Esophagus (tissue), 2 donors: ENCODE results near the gene LIN7C. TPM values are rescaled to one million over a fixed set of nuclear protein-coding genes. Genes with fewer than 3 reads are reported as not detected.

Experiments used
- H3K27ac ChIP-seq, 2 donors: one replicate each; pipeline ENCODE4 v1.5.1; 2013; ENCODE audit warnings: low read depth in 2 of 2, mild to moderate bottlenecking in 2 of 2, inconsistent platforms in 1 of 2, low read length in 1 of 2, moderate library complexity in 1 of 2
- H3K27me3 ChIP-seq, 2 donors: one replicate each; pipeline ENCODE4 v1.6.1; 2013; ENCODE audit warnings: low read length in 2 of 2, control low read depth in 1 of 2, mild to moderate bottlenecking in 1 of 2; ENCODE audit not compliant: insufficient read depth in 2 of 2, control insufficient read depth in 1 of 2
- H3K36me3 ChIP-seq, 2 donors: one replicate each; pipeline ENCODE4 v1.6.1; 2013; ENCODE audit warnings: low read length in 1 of 2; ENCODE audit not compliant: control insufficient read depth in 2 of 2, insufficient read depth in 2 of 2
- H3K4me1 ChIP-seq, 2 donors: one replicate each; pipeline ENCODE4 v1.6.1; 2013; ENCODE audit warnings: low read length in 1 of 2; ENCODE audit not compliant: control insufficient read depth in 2 of 2, insufficient read depth in 2 of 2
- H3K4me3 ChIP-seq, 2 donors: one replicate each; pipeline ENCODE4 v1.5.1; 2013; ENCODE audit warnings: low read length in 2 of 2, mild to moderate bottlenecking in 2 of 2, low read depth in 1 of 2, moderate library complexity in 1 of 2
- H3K9me3 ChIP-seq, 2 donors: one replicate each; pipeline ENCODE4 v1.6.1; 2013; ENCODE audit warnings: mild to moderate bottlenecking in 2 of 2, low read depth in 1 of 2, low read length in 1 of 2, moderate library complexity in 1 of 2; ENCODE audit not compliant: control insufficient read depth in 2 of 2, insufficient read depth in 1 of 2
- WGBS, 2 donors: extraction: QIAGEN DNeasy Blood & Tissue Kit; methylation state at CpG; one replicate each; pipeline ENCODE4 v1.1.7; 2013; 5-methylcytosine and 5-hydroxymethylcytosine counted together
- polyA plus RNA-seq, 2 donors: library from polyadenylated mRNA; stranded (reverse); fragments of 200-250 nt; gene quantifications; one replicate each; pipeline ENCODE4 v1.2.3, GENCODE V29; 2013
- donor health status: healthy with polysubstance abuse.
- donor health status: Bipolar disorder and iron deficiency.

LIN7C gene, protein sequence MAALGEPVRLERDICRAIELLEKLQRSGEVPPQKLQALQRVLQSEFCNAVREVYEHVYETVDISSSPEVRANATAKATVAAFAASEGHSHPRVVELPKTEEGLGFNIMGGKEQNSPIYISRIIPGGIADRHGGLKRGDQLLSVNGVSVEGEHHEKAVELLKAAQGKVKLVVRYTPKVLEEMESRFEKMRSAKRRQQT
- polyA plus RNA-seq: 1 to 10 TPM; 7.2 to 7.6 TPM

- H3K4me1 ChIP-seq: peaks cover 2 to 4% of the 10 kb centered on the region in 2 donors
- no peaks in the 10 kb centered on the region for H3K36me3 ChIP-seq
- H3K9me3 ChIP-seq: no peaks in the 10 kb centered on the region
- no peaks in the 10 kb centered on the region for H3K27me3 ChIP-seq
- 0% methylated on average over 58 to 60 of the region's 60 CpGs for WGBS, 2 donors
- peak within 1 kb of the TSS; percentile 79 to 96 for H3K27ac ChIP-seq
- H3K4me3 ChIP-seq: peak within 1 kb of the TSS; percentile 72 to 75
Observed at GRCh38 chr11:27506200-27507182, at the start of gene LIN7C. Gene LIN7C (minus strand): TSS chr11:27506769. CDS start chr11:27506752, 17 bp downstream.

DNA sequence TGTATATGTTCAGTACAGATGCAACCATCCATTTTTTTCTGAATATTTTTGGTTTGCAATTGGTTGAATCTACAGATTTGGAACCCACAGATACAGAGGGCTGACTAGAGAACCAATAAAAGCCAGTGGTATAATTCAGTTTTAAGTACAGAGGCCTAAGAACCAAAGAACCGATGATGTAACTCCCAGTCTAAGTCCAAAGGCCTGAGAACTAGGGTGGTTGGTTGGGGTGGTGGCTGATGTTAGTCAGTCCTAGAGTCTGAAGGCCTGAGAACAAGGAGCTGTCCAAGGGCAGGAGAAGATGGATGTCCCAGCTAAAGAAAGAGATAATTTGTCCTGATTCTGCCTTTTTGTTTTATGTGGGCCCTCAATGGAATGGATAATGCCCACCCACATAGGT, 48.7 kb upstream of the LIN7C start:
- WGBS, 2 donors: 88% methylated on average over 1 of the region's 1 CpG
- Histone ChIP-seq H3K27me3 (no peaks in the 10 kb centered on the region), H3K4me1 (no peaks in the 10 kb centered on the region), H3K36me3 (no peaks in the 10 kb centered on the region), H3K27ac (no peak overlapping the region), H3K4me3 (no peak overlapping the region), H3K9me3 (no peaks in the 10 kb centered on the region)

DNA sequence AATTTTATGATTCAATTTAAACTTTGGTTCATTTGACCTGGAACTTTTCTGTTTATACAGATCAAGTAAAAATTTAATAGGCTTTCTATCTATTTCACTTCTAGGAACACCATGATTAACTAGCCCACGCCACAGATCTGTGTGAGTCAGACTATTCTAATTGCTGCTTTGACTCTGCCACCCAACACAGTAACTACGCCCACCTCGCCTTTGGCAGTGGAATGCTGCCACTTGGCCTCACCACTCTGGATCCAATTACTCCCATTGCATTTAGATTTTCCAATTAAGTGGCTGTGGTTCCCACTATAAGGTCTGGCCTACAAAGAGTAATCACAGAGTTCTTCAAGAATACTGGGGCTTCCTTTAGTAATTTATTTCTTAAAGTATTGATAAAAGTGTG, 46.6 kb upstream of the LIN7C start:
- H3K27me3 ChIP-seq: no peaks in the 10 kb centered on the region
- no peaks in the 10 kb centered on the region for H3K9me3 ChIP-seq
- no peaks in the 10 kb centered on the region for H3K4me1 ChIP-seq
- WGBS, 2 donors: 56 to 71% methylated on average over 3 of the region's 3 CpGs
- no peak overlapping the region for H3K27ac ChIP-seq
- no peaks in the 10 kb centered on the region for H3K36me3 ChIP-seq
- no peak overlapping the region for H3K4me3 ChIP-seq

- H3K36me3 ChIP-seq: no peaks in the 10 kb centered on the region
- no peaks in the 10 kb centered on the region for H3K4me1 ChIP-seq
- no peaks in the 10 kb centered on the region for H3K9me3 ChIP-seq
- H3K4me3 ChIP-seq: no peak overlapping the region
- no peaks in the 10 kb centered on the region for H3K27me3 ChIP-seq
- WGBS, 2 donors: 86 to 88% methylated on average over 2 of the region's 2 CpGs
- H3K27ac ChIP-seq: no peak overlapping the region
Observed at GRCh38 chr11:27552341-27552740, 45.8 kb upstream of the LIN7C start.

DNA sequence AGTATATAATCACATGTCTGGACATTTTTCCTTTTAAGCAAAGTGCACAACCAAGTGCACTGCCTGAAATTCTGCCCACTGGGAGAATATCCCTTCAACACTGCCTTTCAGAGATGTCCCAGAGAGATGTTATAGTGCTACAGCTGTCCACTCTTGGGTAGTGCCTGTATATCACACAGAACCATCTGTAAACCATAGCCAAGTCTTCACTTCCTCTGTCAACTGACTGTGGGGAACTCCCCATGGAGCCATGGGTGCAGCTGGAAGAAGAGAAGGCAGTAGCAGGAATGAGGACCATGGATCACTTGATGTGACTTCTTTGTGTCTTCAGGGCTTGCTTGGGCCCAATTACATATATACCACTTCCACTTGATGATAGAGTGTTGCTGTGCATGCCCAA, 44.6 kb upstream of the LIN7C start:
- no peak overlapping the region for H3K27ac ChIP-seq
- no peaks in the 10 kb centered on the region for H3K9me3 ChIP-seq
- no peaks in the 10 kb centered on the region for H3K27me3 ChIP-seq
- H3K36me3 ChIP-seq: no peaks in the 10 kb centered on the region
- no peaks in the 10 kb centered on the region for H3K4me1 ChIP-seq
- H3K4me3 ChIP-seq: no peak overlapping the region

- Histone ChIP-seq H3K27me3 (no peaks in the 10 kb centered on the region), H3K4me3 (no peak overlapping the region), H3K36me3 (no peaks in the 10 kb centered on the region), H3K4me1 (no peaks in the 10 kb centered on the region), H3K27ac (no peak overlapping the region), H3K9me3 (no peaks in the 10 kb centered on the region)
Observed at GRCh38 chr11:27545946-27546345, 39.4 kb upstream of the LIN7C start.

- 95 to 98% methylated on average over 3 of the region's 3 CpGs for WGBS, 2 donors
- Histone ChIP-seq H3K4me3 (no peak overlapping the region), H3K4me1 (no peaks in the 10 kb centered on the region)
Observed at GRCh38 chr11:27545035-27545434, 38.5 kb upstream of the LIN7C start.

GRCh38 chr11:27541790-27542189, 35.2 kb upstream of the LIN7C start:
- WGBS, 2 donors: 82 to 97% methylated on average over 2 of the region's 2 CpGs
- Histone ChIP-seq H3K4me3 (no peak overlapping the region), H3K27me3 (no peaks in the 10 kb centered on the region), H3K36me3 (no peaks in the 10 kb centered on the region), H3K9me3 (no peaks in the 10 kb centered on the region), H3K4me1 (no peaks in the 10 kb centered on the region), H3K27ac (no peak overlapping the region)

More at GRCh38 chr11:27545035-27545434, 38.5 kb upstream of the LIN7C start:
- no peaks in the 10 kb centered on the region for H3K36me3 ChIP-seq
- no peaks in the 10 kb centered on the region for H3K27me3 ChIP-seq
- H3K27ac ChIP-seq: no peak overlapping the region
- H3K9me3 ChIP-seq: no peaks in the 10 kb centered on the region

DNA sequence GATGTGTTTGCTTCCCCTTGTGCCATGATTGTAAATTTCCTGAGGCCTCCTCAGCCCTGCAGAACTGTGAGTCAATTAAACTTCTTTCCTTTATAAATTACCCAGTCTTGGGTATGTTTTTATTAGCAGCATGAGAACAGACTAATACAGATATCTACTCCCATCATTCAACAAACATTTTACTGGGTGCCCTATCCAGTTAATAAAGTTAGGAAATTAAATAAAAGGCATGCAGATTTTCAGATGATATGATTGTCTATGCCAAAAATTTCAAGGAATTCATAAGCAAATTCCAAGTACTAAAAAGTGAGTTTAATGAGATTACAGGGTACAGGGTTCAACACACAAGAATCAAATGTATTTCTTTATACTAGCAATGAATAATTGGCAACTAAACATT, 33.5 kb upstream of the LIN7C start:
- no peaks in the 10 kb centered on the region for H3K27me3 ChIP-seq
- H3K9me3 ChIP-seq: no peaks in the 10 kb centered on the region
- no peak overlapping the region for H3K4me3 ChIP-seq
- no peaks in the 10 kb centered on the region for H3K36me3 ChIP-seq
- H3K4me1 ChIP-seq: no peaks in the 10 kb centered on the region
- no peak overlapping the region for H3K27ac ChIP-seq

GRCh38 chr11:27535103-27535502, 28.5 kb upstream of the LIN7C start:
- Histone ChIP-seq H3K4me3 (no peak overlapping the region), H3K4me1 (no peaks in the 10 kb centered on the region), H3K36me3 (no peaks in the 10 kb centered on the region), H3K27ac (no peak overlapping the region), H3K27me3 (no peaks in the 10 kb centered on the region), H3K9me3 (no peaks in the 10 kb centered on the region)
- 95 to 97% methylated on average over 2 of the region's 2 CpGs for WGBS, 2 donors
